Fibroblast of mammary gland (primary cell): Measurements from ENCODE around the gene NMT1.

Source experiments
- DNase-seq: peaks from one replicate; pipeline ENCODE4 v3.0.0-alpha.2; 2010; ENCODE audit warnings: low read depth
- H3K4me3 ChIP-seq: 2 replicates; pipeline ENCODE4 v1.5.1; 2011; ENCODE audit warnings: low read depth, mild to moderate bottlenecking, low read length, moderate library complexity; ENCODE audit not compliant: control insufficient read depth
- TF ChIP-seq, protein P1 (sequence below): conservative IDR thresholded peaks from 2 replicates; pipeline ENCODE4 v1.5.1; 2011; ENCODE audit warnings: low read depth, low read length, inconsistent platforms; ENCODE audit not compliant: control insufficient read depth, insufficient read depth

Gene NMT1

DNA sequence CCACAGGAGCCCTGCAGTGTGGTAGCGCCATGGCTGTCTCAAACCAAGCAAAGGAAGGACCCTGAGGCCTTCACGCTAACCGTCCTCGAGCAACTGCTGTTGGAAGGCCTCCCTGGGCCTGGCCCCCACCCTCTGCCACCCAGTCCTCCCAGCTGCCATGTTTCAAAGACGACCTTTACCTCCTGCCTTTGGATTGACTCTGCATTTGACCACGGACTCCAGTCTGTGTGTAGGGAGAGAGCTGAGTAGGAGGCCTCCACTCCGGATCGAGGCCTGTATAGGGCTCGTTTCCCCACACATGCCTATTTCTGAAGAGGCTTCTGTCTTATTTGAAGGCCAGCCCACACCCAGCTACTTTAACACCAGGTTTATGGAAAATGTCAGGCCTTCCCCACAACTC lies 46.9 kb downstream of the NMT1 start:
- DNase-seq, result no peak
- H3K4me3 ChIP-seq, result no peak overlapping the region
- TF ChIP-seq, protein P1, sequence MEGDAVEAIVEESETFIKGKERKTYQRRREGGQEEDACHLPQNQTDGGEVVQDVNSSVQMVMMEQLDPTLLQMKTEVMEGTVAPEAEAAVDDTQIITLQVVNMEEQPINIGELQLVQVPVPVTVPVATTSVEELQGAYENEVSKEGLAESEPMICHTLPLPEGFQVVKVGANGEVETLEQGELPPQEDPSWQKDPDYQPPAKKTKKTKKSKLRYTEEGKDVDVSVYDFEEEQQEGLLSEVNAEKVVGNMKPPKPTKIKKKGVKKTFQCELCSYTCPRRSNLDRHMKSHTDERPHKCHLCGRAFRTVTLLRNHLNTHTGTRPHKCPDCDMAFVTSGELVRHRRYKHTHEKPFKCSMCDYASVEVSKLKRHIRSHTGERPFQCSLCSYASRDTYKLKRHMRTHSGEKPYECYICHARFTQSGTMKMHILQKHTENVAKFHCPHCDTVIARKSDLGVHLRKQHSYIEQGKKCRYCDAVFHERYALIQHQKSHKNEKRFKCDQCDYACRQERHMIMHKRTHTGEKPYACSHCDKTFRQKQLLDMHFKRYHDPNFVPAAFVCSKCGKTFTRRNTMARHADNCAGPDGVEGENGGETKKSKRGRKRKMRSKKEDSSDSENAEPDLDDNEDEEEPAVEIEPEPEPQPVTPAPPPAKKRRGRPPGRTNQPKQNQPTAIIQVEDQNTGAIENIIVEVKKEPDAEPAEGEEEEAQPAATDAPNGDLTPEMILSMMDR, result no peak

DNA sequence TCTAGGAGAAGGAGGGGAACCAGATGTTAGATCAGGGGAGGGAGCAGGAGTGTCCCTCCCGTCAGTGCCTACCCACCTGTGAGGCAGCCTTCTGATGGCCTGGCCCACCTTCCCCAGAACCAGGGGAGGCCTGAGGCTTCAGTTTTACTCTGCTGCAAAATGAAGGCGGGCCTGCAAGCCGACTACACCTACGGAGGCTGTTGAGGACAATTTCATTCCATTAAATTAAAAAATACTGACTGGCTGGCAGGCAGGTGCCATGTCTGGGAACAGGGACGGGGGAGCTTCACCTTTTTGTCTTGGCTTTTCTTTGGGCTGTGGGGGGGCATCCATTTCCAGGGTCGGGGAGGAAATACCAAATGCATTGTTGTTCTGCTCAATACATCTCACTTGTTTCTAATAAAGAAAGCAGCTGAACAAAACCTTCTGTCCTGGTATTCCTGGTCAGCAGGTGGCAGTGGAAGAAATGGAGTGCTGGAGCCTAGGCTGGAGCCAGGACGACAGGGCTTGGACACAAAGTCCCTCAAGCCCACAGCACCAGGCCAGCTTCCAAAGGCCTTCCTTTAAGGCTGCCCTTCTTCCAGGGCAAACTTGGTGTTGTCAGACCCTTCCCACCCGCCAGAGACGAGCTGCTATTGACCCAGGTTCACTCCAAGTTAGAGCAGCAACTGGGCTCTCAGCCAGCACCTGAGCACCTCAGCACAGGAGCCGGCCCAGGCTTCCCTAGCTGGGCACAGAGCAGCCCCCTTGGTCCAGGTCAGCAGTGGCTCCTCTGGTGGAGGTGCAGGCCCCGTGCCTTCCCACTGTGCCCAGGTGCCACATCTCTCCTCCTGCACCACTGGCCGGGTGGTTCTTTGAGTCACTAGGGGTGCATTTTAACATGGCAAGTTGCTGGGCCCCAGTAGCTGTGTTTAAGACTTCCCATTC lies 47.7 kb downstream of the NMT1 start:
- no peak overlapping the region for H3K4me3 ChIP-seq
- TF ChIP-seq, protein P1, result no peak
- DNase-seq, result no peak

DNA sequence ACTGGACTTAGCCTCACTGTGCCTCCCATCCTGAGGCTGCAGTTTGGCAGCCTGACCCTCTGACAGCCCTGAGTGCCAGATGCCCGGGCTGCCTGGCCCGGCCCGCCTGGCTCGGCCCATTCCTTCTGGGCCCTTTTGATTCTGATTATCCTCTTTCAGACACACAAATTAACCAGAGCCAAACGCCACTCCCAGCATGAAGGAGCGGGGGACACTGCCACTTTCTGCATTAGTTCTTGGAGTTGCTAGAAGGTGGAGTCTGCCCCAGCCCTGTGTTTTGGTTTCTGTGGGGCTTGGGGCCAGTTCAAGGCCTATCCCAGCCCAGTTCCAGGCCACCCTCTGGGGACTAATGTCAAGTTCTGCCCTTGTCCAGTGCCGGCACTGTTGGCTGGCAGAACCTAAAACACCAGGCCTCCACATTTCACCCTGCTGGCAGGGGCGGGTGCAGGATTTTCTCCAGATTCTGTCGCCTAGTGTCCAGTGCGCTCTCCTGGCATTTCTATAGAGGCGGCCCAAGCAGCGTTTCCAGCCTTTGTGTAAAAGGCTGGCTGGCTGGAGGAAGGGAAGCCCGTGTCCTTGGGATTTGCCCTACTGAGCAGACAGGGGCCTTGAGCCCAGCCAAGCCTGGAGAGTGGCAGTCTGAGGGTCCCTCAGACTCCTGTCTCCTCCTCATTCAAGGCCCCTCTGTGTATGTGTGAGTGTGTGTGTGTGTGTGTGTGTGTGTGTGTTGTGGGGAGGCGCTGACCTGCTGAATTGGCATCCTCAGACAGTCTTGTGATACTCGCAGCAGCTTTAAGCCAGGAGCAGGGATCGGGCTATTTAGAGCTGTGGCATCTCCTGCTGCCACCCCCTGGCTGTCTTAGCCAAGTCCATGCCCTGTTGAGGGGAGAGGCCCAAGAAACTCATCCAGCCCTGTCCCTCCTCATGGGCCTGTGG lies 49.8 kb downstream of the NMT1 start:
- TF ChIP-seq, protein P1, result no peak
- DNase-seq, result no peak
- no peak overlapping the region for H3K4me3 ChIP-seq

DNA sequence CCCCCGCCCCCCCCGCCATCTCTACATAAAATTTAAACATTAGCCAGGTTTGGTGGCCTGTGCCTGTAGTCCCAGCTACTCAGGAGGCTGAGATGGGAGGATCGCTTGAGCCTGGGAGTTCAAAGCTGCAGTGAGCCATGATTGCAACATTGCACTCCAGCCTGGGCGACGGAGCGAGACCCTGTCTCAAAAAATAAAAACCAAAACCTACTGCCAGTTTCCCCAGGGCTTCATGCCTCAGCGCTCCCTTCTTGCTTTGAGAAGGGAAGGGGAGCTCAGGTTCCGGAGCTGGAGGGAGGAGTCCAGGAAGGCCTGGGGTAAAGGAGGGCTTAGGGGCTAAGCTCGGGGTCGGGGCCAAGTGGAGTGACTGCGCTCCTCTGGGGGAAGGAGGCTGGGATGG lies 50.7 kb downstream of the NMT1 start:
- no peak for DNase-seq
- TF ChIP-seq, protein P1, result no peak
- no peak overlapping the region for H3K4me3 ChIP-seq

DNA sequence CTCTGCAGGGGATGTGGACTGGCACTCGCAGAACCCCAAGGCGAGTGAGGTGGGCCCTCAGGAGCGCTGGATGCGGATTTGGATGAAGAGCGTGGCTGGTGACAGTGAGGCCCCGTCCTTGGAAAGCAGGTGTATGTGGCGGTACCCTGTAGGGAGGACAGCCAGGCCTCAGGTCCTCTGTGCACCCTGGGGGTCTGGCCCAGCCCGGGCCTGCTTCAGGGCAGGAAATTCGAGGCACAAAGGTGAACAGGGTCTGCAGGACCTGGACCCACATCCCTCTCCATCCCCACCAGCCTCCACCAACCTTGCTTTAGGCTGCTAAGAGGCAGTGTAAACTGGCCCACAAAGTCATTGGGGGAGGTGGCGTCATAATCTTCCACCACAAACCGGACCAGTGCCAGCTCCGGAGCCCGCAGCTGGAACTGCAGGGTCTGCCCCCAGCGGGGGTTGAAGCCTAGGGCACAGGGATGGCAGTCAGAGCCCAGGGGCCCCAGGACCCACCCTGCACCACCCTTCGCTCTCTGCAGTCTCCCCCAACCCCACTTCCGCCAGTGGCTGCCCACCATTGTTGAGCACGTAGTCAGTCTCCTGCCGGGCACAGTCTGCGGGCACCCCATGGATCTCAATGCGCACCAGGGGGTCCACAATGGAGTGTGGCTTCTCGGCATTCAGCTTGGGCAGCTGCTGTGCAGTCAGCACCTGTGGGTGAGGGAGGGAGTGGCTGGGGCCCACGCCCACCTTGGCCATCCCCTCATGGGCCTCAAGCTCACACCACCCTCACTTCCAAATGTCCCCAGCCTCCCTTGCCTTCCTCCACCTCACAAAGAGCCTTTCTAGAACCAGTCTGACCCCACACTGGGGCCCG lies 51.7 kb downstream of the NMT1 start:
- H3K4me3 ChIP-seq, result no peak overlapping the region
- TF ChIP-seq, protein P1, result no peak
- DNase-seq, result no peak

DNA sequence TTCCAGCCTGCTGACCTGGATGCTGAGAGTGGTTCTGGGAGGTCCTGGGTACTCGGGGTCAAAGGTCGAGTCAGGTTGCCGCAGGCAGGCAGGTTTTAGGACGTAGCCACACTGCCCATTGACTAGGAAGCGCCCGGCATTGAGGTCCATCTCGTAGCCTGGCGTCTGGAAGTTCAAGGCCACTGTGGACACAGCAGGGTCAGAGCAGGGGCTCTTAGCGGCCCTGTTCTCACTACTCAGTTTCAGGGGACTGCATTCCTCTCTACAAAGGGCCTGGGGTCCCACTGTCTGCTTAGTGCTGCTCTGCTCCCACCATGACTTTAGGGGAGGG lies 52.3 kb downstream of the NMT1 start:
- H3K4me3 ChIP-seq, result no peak overlapping the region
- TF ChIP-seq, protein P1, result no peak
- DNase-seq, result no peak
